HG03442 (cell line): Measurements from ENCODE around the gene FSTL5.

Experiments used
- ATAC-seq: cut with Tn5 transposase; IDR thresholded peaks from one replicate; pipeline ENCODE4 v1.9.1; 2021; ENCODE audit warnings: mild to moderate bottlenecking, moderate library complexity; ENCODE audit not compliant: unreplicated experiment

FSTL5 gene

DNA sequence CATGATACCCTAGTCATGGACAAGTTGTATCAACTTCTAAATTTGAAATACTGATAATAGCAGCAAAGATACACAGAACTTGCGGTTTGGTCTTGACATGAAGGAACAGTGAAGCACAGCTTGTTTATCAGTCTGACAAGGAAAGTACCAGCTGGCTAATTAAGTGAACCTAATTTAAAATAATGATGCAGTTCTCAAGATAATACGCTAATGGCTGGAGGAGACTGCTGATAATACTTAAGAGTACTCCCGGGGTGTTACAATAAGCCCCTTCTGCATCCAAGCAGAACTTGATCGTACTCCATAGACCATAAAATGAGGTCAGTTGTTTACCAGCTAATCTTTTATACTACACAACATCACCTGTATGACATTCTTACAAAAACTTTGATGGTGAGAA, 697.5 kb downstream of the FSTL5 start:
- ATAC-seq = no peak

DNA sequence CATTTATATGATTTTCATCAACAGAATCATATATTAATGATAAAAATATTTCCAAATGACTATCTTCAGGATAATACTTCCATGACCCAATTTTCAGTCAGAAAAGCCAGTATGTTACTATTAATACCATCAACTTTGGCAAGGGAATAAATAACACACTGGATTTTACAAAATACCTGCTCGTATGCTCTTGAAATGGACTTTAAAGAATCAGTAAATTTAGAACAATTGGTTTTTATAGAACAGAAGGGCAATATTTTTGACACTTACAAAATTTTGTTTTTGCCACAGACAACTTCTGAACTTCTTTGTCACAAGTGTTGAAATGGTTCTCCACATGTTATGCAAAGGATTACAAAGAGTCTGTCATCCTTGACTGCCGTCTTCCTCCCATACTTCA, 700.4 kb downstream of the FSTL5 start:
- no peak for ATAC-seq

DNA sequence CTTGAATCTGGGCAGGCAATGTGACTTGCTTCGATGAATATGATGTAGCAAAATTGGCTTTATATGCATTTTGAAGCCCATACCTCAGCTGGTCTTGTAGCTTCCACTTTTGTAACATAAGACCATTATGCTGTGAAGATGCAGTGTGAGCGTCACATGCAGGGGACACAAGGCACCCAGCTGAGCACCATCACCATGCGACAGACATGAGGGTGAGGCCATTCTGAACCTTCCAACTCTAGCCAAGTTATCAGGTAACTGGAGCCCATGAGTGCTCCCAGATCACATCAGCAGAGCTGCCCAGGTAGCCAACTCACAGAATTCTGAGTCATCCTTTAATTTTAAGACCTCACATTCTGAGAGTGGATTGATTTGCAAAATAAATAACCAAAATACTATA, 705.9 kb downstream of the FSTL5 start:
- ATAC-seq = no peak

DNA sequence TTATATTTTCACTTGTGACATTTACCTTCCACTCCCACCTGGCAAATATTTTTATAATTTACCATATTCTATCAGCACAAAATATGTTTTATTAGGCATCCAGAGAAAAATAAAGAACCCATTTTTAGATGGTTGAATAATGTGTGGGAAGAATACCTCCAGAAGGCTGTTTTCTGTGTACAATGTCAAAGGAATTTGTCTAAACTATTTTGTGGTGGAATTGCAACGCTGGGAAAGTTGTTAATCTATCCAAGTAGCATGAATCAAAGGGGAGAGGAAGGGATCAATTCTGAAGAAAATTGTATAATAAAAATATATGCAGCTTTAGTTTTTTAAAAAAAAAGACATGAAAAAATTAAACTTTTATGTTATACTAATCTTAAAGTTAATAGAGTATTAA, 706.5 kb downstream of the FSTL5 start:
- no peak for ATAC-seq

DNA sequence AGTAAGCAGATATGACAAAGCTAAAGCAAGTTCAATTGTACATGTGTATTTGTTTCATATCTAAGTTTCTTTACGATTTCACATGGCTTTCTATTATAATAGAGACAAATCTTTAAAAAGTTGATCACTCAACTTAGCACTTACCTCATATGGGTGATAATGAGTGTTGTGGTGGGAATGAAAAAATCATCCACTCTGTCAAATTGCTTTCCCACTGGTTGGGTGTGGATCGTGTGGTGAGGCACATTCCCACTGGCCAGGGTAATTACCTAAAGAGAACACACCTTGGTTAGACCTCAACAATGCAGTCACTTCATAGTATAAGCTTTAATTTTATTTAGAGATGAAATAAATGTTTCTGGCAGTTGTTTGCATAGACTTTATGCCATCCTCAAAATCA, 708.9 kb downstream of the FSTL5 start:
- ATAC-seq = no peak

DNA sequence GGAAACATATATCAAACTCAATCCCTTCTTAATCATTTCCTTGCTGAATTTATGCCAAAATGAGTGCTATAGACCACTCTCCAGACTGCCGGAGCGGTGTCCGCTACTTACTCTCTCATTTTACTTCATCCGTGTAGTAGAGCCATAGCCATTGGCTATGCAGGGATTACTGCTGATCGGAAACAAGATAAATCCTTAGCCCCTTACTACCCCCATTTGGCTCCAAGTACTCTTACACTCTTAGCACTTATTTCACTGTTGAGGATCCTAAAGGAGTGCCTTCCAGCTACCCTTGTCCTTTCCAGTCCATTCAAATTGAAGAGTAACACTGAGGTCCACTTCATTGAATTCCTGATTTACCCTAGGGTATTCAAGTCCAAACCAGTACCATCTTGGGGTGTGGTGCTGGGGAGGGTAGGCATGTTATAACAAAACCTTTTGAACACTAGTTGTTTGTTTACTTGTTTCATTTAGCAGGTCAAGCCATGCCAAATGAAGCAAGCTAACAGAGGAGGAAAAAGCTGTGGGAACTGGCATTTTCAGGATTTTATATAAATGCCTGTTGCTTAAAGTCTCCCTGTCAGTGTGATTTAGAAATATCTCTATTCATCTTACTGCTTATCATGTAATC, 715.1 kb downstream of the FSTL5 start:
- ATAC-seq = no peak

DNA sequence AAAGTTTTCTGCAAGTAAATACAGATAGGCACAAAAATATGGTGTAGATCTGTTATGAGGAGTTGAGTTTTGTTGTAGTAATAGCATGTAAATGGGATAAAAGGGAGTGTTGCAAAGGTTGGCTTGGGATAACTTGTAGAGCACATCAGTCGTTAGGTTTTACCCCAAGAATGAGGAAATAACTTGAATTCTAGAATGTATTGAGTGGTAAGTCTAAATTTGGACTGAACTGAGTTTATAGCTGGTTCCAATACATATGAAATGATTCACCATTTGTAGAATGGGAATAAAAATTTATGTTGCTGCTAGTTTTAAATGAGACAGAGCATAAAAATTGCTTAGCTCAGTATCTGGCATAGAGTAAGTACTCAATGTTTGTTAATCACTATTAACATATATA, 719.2 kb downstream of the FSTL5 start:
- no peak for ATAC-seq

DNA sequence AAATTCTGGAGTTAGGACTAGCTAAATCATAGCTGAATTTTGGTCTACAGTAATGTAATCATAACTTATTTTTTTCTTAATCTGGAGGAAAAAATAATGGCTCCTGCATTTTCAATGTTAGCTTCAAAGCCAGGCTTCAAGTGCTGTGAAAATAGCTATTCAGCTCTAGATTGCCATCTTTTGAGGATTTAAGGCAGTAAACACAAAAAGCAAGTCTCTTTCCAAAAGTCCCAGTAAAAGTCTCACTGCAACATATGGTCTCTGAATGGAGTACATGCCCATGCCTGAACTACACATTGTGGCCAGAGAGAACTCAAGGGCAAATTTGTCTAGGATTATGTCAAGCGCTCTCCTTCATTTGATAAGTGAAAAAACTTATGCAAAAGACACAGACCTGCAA, 720.9 kb downstream of the FSTL5 start:
- ATAC-seq = no peak

DNA sequence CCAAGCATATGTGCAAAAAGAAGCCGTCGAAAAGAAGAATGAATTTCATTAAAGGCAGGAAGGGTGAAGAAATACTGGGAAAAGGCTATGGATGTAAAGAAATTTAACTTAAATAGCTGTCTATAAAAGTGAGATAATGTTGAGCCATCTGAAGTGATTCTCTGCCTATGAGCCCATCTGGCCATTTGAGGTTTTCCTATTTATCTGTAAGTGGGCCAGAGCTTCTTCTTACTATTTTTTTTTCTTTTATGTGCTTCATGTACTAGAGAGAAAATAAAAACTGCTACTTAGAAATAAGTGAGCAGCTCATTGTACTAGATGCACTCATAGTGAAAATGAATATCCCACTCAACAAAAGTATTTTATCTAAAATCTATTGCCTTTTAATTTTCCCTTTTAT, 725.7 kb downstream of the FSTL5 start:
- no peak for ATAC-seq

DNA sequence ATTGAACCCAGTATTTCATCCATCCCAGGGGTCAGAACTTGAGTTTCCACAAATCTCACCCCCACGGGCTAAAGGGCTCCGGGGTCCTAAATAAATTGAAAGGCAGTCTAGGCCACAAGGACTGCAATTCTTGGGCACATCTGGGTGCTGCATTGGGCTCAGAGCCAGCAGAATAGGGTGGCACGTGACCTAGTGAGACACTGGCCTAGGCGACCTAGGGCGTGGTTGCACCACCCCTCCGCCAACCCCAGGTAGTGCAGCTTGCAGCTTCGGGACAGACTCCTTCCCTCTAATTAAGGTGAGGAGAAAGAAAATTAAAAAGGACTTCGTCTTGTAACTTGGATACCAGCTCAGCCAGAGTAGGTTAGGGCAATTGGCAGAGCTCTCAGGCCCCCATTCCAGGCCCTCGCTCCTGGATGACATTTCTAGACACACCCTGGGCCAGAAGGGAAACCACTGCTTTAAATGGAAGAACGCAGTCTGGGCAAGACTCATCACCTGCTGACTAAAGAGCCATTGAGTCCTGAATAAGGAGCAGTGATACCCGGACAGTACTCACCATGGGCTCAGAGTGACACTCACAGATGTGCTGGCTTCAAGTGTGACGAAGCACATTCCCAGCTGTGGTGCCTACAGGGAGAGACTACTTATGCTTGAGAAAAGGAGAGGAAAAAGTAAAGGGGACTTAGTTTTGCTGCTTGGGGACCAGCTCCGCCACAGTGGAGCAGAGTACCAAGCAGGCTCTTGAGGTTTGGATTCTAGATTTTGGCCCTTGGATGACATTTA, 735.4 kb downstream of the FSTL5 start:
- ATAC-seq = no peak

DNA sequence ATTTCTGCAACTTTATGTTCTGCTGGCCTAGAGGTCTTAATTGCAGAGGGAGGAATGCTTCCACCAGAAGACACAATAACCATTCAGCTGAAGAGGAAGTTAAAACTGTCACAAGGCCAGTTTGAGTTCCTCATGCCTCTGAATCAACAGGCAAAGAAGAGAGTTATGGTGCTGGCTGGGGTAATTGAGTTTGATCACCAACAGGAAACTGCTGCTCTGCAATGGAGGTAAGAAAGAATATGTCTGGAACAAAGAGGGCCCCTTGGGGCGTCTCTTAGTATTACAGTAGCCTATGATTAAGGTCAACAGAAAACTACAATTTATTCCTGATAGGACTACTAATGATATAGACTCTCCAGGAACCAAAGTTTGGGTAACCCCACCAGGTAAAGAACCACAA, 744.0 kb downstream of the FSTL5 start:
- no peak for ATAC-seq

DNA sequence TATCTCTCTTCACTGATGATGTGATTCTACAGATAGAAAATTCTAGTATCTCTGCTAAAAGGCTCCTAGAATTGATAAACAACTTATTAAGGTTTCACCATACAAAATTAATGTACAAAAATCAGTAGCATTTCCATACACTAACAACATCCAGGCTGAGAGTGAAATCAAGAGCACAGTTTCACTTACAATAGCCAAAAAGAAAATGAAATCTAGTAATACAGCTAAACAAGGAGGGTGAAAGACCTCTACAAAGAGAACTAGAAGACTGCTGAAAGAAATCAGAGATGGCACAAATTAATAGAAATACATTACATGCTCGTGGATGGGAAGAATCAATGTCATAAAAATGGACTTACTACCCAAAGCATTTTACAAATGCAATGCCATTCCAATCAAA, 751.9 kb downstream of the FSTL5 start:
- ATAC-seq = no peak

DNA sequence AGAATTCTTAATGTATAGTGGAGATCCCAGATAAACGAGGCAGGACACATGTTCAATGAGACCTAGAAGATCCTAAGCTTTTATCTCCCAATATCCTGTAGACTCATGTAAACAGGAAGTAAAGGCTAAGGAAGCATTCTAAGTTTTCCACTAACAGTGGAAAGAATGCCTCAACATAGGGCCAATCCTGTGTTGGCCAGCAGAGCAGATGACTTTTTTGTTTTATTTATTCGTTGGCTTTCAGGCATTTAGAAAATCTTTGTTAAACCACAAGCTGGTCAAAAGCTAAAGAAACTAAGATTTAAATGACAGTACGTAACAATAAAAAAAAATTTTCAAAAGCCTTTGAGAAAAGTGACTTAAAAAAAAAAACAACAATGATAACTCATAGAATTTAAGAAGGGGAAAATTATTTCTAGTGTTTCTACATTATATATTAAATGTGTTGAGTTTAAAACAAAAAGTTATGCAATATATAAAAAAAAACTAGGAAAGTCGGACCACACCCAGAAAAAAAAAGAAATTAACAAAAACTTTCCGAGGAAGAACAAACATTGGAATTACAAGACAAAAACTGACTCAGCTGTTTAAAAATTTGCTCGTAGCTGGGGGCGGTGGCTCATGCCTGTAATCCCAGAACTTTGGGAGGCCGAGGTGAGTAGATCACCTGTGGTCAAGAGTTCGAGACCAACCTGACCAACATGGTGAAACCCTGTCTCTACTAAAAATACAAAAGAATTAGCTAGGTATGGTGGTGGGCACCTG, 759.3 kb downstream of the FSTL5 start:
- no peak for ATAC-seq

DNA sequence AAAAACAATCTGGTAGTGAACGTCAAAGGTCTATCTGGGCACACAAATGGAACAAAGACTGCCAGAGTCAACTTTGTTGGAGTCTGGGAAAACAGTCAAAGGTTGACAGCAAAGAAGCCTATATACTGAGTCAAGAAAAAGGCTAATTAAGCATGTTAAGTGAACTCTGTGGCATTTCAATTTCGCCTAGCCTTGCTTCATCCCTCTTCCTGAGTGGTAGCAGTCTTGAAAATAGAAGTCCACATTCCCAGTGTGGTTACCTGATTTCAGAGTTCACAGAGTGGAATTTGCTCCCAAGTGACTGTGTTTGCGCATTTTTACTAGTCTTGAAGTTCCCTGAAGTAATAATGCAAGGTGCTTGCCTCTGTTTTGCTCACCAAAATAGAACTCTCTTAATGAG, 760.0 kb downstream of the FSTL5 start:
- no peak for ATAC-seq

DNA sequence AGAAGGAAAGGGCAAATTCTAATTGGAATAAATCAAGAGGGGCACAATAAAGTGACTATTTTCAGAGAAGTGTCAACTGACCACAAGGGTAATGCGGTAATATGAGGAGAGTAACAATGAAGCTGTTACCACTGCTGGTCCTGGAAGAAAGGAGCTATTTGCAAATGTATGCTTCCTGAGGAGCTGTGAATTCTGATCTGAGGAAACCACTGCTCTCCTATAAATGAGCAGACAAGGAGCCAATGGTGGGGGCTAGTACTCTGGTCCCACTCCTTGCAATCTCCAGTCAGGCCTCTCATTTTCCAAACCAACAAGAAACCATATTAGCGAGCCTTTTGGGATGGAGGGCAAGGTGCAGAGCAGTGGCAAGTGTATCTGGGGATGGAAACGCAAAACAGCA, 770.2 kb downstream of the FSTL5 start:
- no peak for ATAC-seq

DNA sequence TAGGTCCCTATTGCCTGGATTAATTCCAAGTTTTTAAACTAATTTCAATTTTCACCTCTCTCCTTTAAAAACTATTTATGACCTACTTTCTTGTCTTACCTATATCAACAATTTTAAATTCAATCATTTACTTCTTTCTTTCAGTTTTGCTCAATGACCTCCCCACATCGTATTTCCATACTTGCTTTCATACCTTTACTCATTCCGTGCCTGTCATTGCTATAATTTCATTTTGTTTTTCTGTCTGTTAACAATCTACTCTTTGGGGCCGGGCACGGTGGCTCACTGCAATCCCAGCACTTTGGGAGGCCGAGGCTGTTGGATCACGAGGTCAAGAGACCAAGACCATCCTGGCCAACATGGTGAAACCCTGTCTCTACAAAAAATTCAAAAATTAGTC, 781.1 kb downstream of the FSTL5 start:
- ATAC-seq = no peak

DNA sequence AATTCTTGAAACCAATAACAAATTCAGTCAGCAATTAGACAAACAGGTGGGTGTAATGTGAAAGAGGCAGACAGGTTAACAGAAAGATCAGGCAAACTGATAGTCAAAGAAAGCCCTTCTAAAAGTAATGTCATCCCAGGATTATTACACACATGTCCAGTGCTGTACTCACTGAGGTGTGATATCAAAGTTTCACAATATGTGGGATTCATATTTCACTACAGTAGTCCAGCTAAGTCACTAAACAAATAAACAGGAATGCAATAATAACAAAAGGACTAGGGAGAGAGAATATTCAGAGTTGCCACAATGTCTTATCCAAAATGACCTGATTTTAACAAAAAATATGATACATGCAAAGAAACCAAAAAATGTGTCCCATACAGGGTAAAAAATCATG, 787.5 kb downstream of the FSTL5 start:
- no peak for ATAC-seq

DNA sequence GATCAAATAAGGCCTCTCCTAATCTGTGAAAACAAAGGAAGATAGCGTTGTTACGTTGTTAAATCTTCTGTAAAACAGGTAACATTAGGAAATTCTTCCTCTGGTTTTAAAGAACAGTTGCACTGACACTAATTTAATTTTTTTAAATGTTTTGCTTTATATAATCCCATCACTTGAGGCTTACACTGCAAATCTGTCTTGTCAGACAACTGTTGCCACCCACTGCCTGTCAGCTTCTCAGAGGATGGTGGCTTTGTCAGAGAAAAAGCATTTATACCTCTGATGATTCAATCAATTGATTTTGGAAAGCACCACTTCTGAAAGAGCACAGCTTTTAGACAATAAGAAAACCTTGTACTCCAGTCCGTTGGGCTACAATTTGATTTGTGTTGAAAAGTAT, 799.1 kb downstream of the FSTL5 start:
- no peak for ATAC-seq

DNA sequence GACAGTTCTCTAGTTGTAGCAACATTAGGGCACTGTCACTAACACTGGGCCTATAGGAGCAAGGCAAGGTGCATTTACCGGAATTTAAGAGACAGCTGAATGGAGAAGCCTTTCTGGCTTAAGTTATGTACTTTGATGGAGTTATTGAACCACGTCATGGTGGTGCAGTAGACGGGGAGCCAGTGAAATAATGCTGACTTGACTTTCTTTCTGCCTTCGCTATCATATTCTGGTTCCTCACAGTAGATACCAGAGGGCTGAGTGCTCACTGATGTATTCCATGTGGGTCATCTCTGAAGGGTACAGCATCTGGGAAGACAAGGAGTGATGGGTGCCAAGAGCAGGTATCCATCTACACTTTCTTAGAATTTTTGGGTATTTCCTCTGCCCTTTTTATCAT, 802.8 kb downstream of the FSTL5 start:
- no peak for ATAC-seq

DNA sequence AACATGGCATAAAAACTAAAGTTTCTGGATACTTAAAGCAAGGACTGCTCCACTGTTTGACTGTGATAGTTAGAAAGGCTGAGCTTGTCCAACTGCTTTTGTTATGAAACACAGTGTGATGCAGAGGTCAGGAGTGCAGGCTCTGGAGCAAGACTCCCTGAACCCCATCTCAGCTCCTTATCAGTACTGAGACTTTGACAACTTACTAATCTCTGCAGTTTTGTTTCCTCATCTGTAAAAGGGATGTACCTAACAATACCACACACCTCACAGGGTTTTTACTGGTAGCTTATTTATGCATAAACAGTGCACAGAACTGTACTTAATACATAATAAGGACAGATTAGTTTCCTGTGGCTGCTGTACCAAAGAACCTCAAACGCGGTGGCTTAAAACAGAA, 804.3 kb downstream of the FSTL5 start:
- no peak for ATAC-seq

DNA sequence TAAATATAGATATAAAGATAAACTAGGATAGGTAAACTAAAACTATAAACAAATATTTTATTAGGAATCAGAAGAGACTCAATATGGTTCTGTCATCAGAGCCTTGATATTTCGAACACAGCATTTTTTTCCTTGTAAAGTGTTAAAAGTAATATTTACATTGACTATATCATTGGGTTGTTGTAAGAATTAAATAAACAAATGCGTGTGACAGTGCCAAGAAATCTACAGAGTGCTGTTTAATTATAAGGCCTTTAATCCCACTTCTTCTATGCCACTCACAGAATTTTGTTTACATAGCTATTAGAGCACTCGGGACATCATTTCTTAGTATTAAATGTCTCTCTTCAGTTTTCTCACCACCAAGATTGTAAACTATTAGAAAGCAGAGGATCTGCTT, 807.4 kb downstream of the FSTL5 start:
- no peak for ATAC-seq

DNA sequence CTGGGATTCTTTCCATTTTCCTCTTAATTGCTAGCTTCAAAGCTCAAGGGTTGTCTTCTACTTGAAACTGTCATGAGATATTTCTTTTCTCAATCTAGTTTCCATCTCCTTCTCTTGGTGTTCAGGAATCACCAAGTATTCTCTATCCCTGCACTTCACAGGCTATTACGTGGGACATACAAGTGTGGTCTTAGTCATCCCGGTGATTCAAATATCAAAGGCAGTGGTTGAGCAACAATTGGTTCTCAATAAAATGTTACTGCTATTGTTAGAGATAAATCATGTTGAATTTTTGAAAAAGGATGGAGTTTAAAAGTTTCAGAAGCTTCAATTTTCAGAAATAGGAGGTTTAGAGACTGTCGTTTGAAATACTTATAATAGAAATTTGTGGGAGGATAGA, 812.9 kb downstream of the FSTL5 start:
- no peak for ATAC-seq
